ENCODE measurements around the gene ADCK2.
A peak's percentile ranks its signal among the peaks of the same experiment; 100 is the strongest.
"Not testable (repeated sequence)": the region's sequence is repeated elsewhere in the genome, so short reads cannot be mapped to it uniquely, and the experiment has no call there.

ADCK2 gene

GRCh38 chr7:140655511-140656408 is 17.0 kb upstream of the ADCK2 start:
- no peak for DNase-seq
- H3K36me3 Mint-ChIP-seq (ENCODE audit: low read depth): no peaks in the 10 kb centered on the region
- no peaks in the 10 kb centered on the region for H3K9me3 Mint-ChIP-seq
- H3K4me1 Mint-ChIP-seq (ENCODE audit: low read depth): peaks cover 16% of the 10 kb centered on the region
- H3K4me3 Mint-ChIP-seq: no peak overlapping the region
- H3K27ac Mint-ChIP-seq: no peak overlapping the region
- H3K27me3 Mint-ChIP-seq: peaks cover 17% of the 10 kb centered on the region

GRCh38 chr7:140656548-140657515 is 15.9 kb upstream of the ADCK2 start:
- no peak for DNase-seq
- H3K4me3 Mint-ChIP-seq: peak overlapping the region; percentile 55
- no peaks in the 10 kb centered on the region for H3K36me3 Mint-ChIP-seq (ENCODE audit: low read depth)
- H3K27me3 Mint-ChIP-seq: peaks cover 13% of the 10 kb centered on the region
- no peak overlapping the region for H3K27ac Mint-ChIP-seq
- peaks cover 16% of the 10 kb centered on the region for H3K4me1 Mint-ChIP-seq (ENCODE audit: low read depth)
- H3K9me3 Mint-ChIP-seq: no peaks in the 10 kb centered on the region

- DNase-seq: no peak
- no peak overlapping the region for H3K27ac Mint-ChIP-seq
- no peaks in the 10 kb centered on the region for H3K9me3 Mint-ChIP-seq
- peaks cover 16% of the 10 kb centered on the region for H3K4me1 Mint-ChIP-seq (ENCODE audit: low read depth)
- peaks cover 11% of the 10 kb centered on the region for H3K27me3 Mint-ChIP-seq
- H3K36me3 Mint-ChIP-seq (ENCODE audit: low read depth): no peaks in the 10 kb centered on the region
- no peak overlapping the region for H3K4me3 Mint-ChIP-seq
Measured at GRCh38 chr7:140657891-140658290, 14.9 kb upstream of the ADCK2 start.

- peaks cover 11% of the 10 kb centered on the region for H3K27me3 Mint-ChIP-seq
Measured at GRCh38 chr7:140659856-140660255, 12.9 kb upstream of the ADCK2 start.

GRCh38 chr7:140661124-140661523 is 11.6 kb upstream of the ADCK2 start:
- no peak overlapping the region for H3K27ac Mint-ChIP-seq
- H3K4me1 Mint-ChIP-seq (ENCODE audit: low read depth): peaks cover 8% of the 10 kb centered on the region
- H3K36me3 Mint-ChIP-seq (ENCODE audit: low read depth): no peaks in the 10 kb centered on the region
- DNase-seq: no peak
- peaks cover 7% of the 10 kb centered on the region for H3K27me3 Mint-ChIP-seq
- H3K4me3 Mint-ChIP-seq: no peak overlapping the region
- H3K9me3 Mint-ChIP-seq: no peaks in the 10 kb centered on the region

More at GRCh38 chr7:140659856-140660255, 12.9 kb upstream of the ADCK2 start:
- H3K36me3 Mint-ChIP-seq (ENCODE audit: low read depth): no peaks in the 10 kb centered on the region
- no peak overlapping the region for H3K27ac Mint-ChIP-seq
- H3K9me3 Mint-ChIP-seq: no peaks in the 10 kb centered on the region
- DNase-seq: no peak
- H3K4me1 Mint-ChIP-seq (ENCODE audit: low read depth): peaks cover 13% of the 10 kb centered on the region
- H3K4me3 Mint-ChIP-seq: no peak overlapping the region

GRCh38 chr7:140662938-140663337 is 9.8 kb upstream of the ADCK2 start:
- not testable (repeated sequence) for H3K27me3 Mint-ChIP-seq; H3K4me1 Mint-ChIP-seq (ENCODE audit: low read depth); H3K9me3 Mint-ChIP-seq; H3K36me3 Mint-ChIP-seq (ENCODE audit: low read depth); H3K27ac Mint-ChIP-seq; DNase-seq; H3K4me3 Mint-ChIP-seq

- Mint-ChIP-seq H3K4me3 (no peak overlapping the region), H3K9me3 (no peaks in the 10 kb centered on the region), H3K27ac (no peak overlapping the region), H3K27me3 (no peaks in the 10 kb centered on the region), H3K36me3 (ENCODE audit: low read depth) (no peaks in the 10 kb centered on the region), H3K4me1 (ENCODE audit: low read depth) (peaks cover 6% of the 10 kb centered on the region)
- DNase-seq: no peak
Measured at GRCh38 chr7:140667476-140667875, 5.3 kb upstream of the ADCK2 start.

- DNase-seq: no peak
- Mint-ChIP-seq H3K27ac (no peak overlapping the region), H3K4me3 (no peak overlapping the region), H3K4me1 (ENCODE audit: low read depth) (peaks cover 9% of the 10 kb centered on the region), H3K27me3 (no peaks in the 10 kb centered on the region), H3K9me3 (no peaks in the 10 kb centered on the region), H3K36me3 (ENCODE audit: low read depth) (no peaks in the 10 kb centered on the region)
Measured at GRCh38 chr7:140668641-140669040, 4.1 kb upstream of the ADCK2 start.

GRCh38 chr7:140669352-140669751 is 3.4 kb upstream of the ADCK2 start:
- Mint-ChIP-seq H3K27me3 (no peaks in the 10 kb centered on the region), H3K27ac (no peak overlapping the region), H3K4me1 (ENCODE audit: low read depth) (peaks cover 16% of the 10 kb centered on the region), H3K9me3 (no peaks in the 10 kb centered on the region), H3K36me3 (ENCODE audit: low read depth) (no peaks in the 10 kb centered on the region), H3K4me3 (no peak overlapping the region)
- no peak for DNase-seq

- H3K36me3 Mint-ChIP-seq (ENCODE audit: low read depth); H3K27ac Mint-ChIP-seq; H3K9me3 Mint-ChIP-seq; DNase-seq; H3K27me3 Mint-ChIP-seq; H3K4me3 Mint-ChIP-seq: not testable (repeated sequence)
- H3K4me1 Mint-ChIP-seq (ENCODE audit: low read depth): peaks cover 21% of the 10 kb centered on the region
Measured at GRCh38 chr7:140669862-140670261, 2.9 kb upstream of the ADCK2 start.

- Mint-ChIP-seq H3K9me3 (no peaks in the 10 kb centered on the region), H3K4me3 (no peak overlapping the region), H3K27ac (no peak overlapping the region), H3K27me3 (no peaks in the 10 kb centered on the region), H3K36me3 (ENCODE audit: low read depth) (peaks cover 6% of the 10 kb centered on the region), H3K4me1 (ENCODE audit: low read depth) (peaks cover 26% of the 10 kb centered on the region)
- no peak for DNase-seq
Measured at GRCh38 chr7:140670343-140670935, 2.3 kb upstream of the ADCK2 start.

- Mint-ChIP-seq H3K36me3 (ENCODE audit: low read depth) (peaks cover 21% of the 10 kb centered on the region), H3K27me3 (no peaks in the 10 kb centered on the region), H3K4me1 (ENCODE audit: low read depth) (peaks cover 32% of the 10 kb centered on the region), H3K9me3 (no peaks in the 10 kb centered on the region), H3K4me3 (peak overlapping the region; percentile 72), H3K27ac (peak overlapping the region; percentile 63)
- no peak for DNase-seq
Measured at GRCh38 chr7:140671966-140672365, 779 bp upstream of the ADCK2 start.

GRCh38 chr7:140673063-140673773 is 473 bp downstream of the ADCK2 start:
- Mint-ChIP-seq H3K4me3 (peak overlapping the region; percentile 85), H3K27ac (peak overlapping the region; percentile 87), H3K27me3 (no peaks in the 10 kb centered on the region), H3K9me3 (no peaks in the 10 kb centered on the region), H3K4me1 (ENCODE audit: low read depth) (peaks cover 32% of the 10 kb centered on the region), H3K36me3 (ENCODE audit: low read depth) (peaks cover 30% of the 10 kb centered on the region)
- peak; percentile 82 for DNase-seq

- H3K27me3 Mint-ChIP-seq: no peaks in the 10 kb centered on the region
- H3K27ac Mint-ChIP-seq: peak overlapping the region; percentile 87
- no peaks in the 10 kb centered on the region for H3K9me3 Mint-ChIP-seq
- peaks cover 32% of the 10 kb centered on the region for H3K4me1 Mint-ChIP-seq (ENCODE audit: low read depth)
- peaks cover 36% of the 10 kb centered on the region for H3K36me3 Mint-ChIP-seq (ENCODE audit: low read depth)
- no peak for DNase-seq
- peak overlapping the region; percentile 85 for H3K4me3 Mint-ChIP-seq
Measured at GRCh38 chr7:140673774-140674155, 1.0 kb downstream of the ADCK2 start.
